ENCODE results near the gene KCNG2.
"Not testable (repeated sequence)": the region's sequence is repeated elsewhere in the genome, so short reads cannot be mapped to it uniquely, and the experiment has no call there.

The KCNG2 gene

DNA sequence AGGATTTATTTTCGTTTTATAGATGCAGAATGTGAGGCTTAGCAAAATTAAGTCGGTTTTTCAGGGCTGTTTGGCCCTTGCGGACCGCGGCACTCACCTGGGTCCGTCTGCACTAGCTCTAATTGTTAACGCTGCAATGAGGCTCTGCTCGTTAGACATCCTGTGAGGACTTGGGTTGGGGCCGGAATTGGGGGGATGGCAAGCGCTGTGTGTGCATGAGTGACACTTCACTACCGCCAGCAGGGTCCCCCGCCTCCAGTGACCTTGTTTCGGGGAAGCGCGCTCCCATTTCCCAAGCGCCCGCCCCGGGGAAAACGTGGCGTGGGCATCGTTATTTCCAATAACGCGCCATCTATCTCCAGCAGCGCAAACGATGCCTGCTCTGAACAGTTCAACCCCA is 54.2 kb downstream of the KCNG2 start:
- DNase-seq (ENCODE audit: low spot score) = no peak
- no peak for FAIRE-seq

GRCh38 chr18:79852561-79853302 is 55.0 kb downstream of the KCNG2 start:
- no peak for DNase-seq (ENCODE audit: low spot score)
- FAIRE-seq = no peak

- no peak for DNase-seq (ENCODE audit: low spot score)
- FAIRE-seq = no peak
Measured at GRCh38 chr18:79853303-79853992, 55.7 kb downstream of the KCNG2 start.

- FAIRE-seq (no peak), DNase-seq (ENCODE audit: low spot score) (no peak)
Measured at GRCh38 chr18:79853993-79854364, 56.2 kb downstream of the KCNG2 start.

GRCh38 chr18:79855147-79855933 is 57.6 kb downstream of the KCNG2 start:
- DNase-seq (ENCODE audit: low spot score) = no peak
- FAIRE-seq = no peak

- FAIRE-seq (no peak), DNase-seq (ENCODE audit: low spot score) (no peak)
Measured at GRCh38 chr18:79856119-79857007, 58.6 kb downstream of the KCNG2 start.

DNA sequence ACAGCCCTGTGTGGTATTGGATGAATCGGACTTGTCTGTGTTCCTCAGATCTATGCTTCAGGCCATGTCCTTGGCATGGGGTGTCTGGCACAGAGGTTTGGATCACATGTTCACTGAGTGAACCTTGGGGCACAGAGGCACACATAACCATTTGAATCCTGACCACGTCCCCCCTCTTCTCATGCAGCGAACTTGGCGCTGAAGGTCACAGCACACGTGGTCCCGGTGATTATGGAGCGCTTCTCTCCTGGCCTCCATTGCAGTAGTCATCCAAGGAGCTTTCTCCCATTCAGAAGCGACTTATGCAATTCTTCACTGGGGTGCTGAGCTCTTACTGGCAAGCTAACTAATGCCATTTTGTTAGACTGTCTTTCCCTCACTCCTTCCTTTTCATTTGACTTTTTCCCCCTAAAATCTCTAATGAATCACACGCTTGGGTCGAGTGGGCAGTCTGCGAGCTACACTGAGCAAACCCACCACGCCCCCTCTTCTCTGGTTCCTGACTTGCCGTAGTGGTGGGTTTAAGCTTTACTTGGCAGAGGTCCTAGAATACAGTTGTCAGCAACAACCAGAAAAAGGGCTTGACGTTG is 59.4 kb downstream of the KCNG2 start:
- DNase-seq (ENCODE audit: low spot score) = peak; percentile 47
- no peak for FAIRE-seq

GRCh38 chr18:79859314-79859713 is 61.6 kb downstream of the KCNG2 start:
- no peak for FAIRE-seq

DNA sequence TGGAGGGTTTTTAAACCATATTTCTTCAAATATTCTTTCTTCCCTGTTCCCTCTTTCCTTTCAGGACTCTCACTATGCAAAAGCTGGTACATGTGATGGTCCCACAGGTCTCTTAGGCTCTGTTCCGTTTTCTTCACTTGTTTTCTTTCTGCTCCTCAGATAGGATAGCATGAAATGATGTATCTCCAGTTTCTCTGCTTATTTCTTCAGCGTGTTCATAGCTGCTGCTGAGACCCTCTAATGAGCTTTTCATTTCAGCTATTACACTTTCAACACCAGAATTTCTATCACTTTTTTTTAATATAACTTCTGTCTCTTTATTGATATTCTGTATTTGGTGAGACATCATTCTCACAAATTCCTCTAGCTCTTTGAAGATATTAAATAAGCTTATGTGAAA is 63.9 kb downstream of the KCNG2 start:
- FAIRE-seq (no peak), DNase-seq (ENCODE audit: low spot score) (no peak)

More at GRCh38 chr18:79859314-79859713, 61.6 kb downstream of the KCNG2 start:
- DNase-seq (ENCODE audit: low spot score) = no peak

DNA sequence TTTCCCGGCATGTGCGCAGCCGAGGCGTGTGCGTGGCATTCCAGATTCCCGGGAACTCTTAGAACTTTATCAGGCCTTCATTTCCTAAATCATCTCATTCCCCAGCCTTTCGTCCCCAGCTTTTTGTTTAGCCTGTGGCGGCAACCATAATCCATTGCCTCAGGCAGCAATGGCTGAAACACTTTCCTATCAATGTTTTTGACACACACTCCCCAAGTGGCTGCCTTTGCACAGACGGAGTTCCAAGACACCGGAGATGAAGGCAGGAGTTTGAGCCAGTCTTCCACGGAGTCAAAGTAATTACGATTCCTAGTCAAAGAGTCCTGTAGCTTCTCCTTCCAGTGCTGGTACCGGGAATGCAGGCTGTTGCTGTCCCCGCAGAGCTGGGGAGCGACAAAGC is 64.8 kb downstream of the KCNG2 start:
- DNase-seq (ENCODE audit: low spot score) (no peak), FAIRE-seq (no peak)

DNA sequence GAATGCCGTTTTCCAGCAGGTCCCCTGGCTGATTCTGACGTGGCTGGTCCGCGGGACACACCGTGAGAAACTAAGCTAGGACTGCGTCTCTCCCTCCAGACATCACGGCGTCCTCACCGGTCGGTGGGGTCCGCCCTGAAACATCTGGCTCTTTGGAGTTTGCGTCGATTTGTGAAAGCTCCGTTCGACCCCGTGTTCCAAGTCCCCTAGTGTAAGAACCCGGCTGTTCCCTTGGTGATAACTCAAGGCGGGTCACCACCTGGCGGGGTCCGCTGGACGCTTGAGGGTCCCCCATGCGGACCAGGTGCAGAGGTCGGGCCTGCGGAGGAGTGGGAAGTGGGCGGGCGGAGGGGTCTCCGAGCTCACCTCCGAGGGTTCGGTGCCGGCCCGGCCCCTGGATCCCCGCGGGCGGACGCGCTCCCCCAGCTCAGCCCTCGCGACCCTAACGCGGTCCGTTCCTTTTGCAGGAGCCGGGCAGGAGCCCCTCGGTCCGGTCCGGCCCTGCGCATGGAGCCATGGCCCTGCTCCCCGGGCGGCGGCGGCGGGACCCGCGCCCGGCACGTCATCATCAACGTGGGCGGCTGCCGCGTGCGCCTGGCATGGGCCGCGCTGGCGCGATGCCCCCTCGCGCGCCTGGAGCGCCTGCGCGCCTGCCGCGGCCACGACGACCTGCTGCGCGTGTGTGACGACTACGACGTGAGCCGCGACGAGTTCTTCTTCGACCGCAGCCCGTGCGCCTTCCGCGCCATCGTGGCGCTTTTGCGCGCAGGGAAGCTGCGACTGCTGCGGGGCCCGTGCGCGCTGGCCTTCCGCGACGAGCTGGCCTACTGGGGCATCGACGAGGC is 65.6 kb downstream of the KCNG2 start:
- FAIRE-seq = no peak
- DNase-seq (ENCODE audit: low spot score) = no peak

- FAIRE-seq (no peak), DNase-seq (ENCODE audit: low spot score) (no peak)
Measured at GRCh38 chr18:79864006-79864725, 66.4 kb downstream of the KCNG2 start.

DNA sequence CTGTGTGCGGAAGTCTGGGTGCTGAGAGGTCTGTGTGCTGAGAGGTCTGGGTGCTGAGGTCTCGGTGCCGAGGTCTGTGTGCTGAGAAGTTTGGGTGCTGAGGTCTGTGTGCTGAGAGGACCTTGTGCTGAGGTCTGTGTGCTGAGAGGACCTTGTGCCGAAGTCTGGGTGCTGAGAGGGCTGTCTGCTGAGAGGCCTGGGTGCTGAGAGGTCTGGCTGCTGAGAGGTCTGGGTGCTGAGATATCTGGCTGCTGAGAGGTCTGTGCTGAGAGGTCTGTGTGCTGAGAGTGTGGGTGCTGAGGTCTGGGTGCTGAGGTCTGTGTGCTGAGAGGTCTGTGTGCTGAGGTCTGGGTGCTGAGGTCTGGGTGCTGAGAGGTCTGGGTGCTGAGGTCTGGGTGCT is 67.2 kb downstream of the KCNG2 start:
- not testable (repeated sequence) for DNase-seq (ENCODE audit: low spot score); FAIRE-seq

DNA sequence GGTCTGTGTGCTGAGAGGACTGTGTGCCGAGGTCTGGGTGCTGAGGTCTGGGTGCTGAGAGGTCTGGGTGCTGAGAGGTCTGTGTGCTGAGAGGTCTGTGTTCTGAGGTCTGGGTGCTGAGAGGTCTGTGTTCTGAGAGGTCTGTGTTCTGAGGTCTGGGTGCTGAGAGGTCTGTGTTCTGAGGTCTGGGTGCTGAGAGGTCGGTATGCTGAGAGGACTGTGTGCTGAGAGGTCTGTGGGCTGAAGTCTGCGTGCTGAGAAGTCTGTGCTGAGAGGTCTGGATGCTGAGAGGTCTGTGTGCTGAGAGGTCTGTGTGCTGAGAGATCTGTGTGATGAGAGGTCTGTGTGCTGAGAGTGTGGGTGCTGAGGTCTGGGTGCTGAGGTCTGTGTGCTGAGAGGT is 68.2 kb downstream of the KCNG2 start:
- not testable (repeated sequence) for DNase-seq (ENCODE audit: low spot score); FAIRE-seq

- FAIRE-seq = no peak
- DNase-seq (ENCODE audit: low spot score) = no peak
Measured at GRCh38 chr18:79866889-79867574, 69.3 kb downstream of the KCNG2 start.

DNA sequence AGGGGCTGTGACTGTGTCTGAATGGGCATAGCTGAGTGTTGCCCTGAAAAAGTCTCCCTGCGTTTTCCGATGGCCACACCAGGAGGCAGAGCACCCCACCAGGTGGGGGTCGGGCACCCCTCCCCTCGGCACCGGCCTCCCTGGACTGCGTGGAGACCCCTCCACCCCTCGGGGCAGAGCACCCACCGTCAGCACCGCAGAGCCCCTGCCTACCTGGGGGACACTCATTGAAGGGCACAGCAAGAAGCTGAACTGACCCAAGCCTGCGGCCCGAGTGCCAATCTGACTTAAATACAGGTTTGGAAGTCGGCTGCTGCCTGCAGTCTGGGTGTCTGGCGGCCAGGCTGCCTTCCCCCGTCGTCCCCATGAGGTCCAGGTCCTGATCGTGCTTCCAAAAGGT is 69.9 kb downstream of the KCNG2 start:
- no peak for FAIRE-seq
- DNase-seq (ENCODE audit: low spot score) = no peak

DNA sequence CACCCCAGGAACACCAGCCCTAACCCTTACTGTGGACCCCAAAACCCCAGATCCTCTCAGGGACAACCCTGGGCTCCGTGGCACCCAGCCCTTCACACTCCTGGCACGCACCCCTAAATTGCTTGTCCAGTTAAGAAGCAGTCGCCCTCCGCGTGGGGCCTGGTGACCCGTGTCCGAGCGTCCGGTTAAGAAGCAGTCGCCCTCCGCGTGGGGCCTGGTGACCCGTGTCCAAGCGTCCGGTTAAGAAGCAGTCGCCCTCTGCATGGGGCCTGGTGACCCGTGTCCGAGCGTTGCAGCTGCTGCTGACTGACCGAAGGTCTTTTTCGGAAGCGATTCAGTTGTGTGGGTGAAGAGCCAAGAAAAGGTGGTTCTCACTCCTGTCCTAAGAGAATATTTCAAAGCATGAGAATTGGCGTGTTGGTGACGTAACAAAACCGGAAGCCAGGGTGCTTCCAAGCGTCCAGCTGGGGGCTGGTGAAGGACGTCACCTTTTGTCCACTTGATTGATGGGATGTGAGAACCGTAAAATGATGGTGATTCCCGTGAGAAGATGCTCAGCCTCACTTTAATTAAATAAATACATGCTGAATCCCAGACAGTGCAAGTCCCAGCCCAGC is 70.5 kb downstream of the KCNG2 start:
- DNase-seq (ENCODE audit: low spot score) = no peak
- FAIRE-seq = no peak

Data from urothelium cell line (cell line).